ENCODE measurements around the gene LRRC37A. TPM values are rescaled to one million over a fixed set of nuclear protein-coding genes. Genes with fewer than 3 reads are reported as not detected.
A peak's percentile ranks its signal among the peaks of the same experiment; 100 is the strongest.
"Not testable (repeated sequence)": the region's sequence is repeated elsewhere in the genome, so short reads cannot be mapped to it uniquely, and the experiment has no call there.

Gene LRRC37A
- total RNA-seq (2014; rRNA removed; shearing (Covaris generic)), result 0.53 and 1.3 TPM in 2 replicates

DNA sequence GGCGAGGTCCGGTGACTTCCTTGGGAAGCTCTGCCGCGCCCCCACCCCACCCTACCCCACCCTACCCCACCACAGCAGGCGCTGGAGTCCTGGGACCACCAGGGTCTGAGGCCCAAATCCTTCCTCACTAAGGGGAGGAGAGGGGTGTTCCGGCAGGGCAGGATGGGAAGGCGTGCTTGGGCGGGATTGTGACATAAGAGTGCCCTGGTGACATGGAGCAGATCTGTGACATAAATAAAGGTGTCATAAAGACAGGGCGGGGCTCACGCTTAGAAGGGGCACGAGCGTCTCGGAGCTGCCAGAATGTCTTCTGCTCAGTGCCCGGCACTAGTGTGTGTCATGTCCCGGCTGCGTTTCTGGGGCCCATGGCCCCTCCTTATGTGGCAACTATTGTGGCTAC lies at the start of gene LRRC37A:
LRRC37A (plus strand) TSS at position 301 of the 400 bp plus-strand sequence; CDS start at position 304, 3 bp downstream.
- H3K4me3 ChIP-seq; H3K4me1 ChIP-seq (replicated peaks); H3K27me3 ChIP-seq (replicated peaks); DNase-seq (ENCODE audit: low read depth in 1 of 2, low spot score in 2 of 2); H3K27ac ChIP-seq; H3K36me3 ChIP-seq; H3K9me3 ChIP-seq (replicated peaks): not testable (repeated sequence)

DNA sequence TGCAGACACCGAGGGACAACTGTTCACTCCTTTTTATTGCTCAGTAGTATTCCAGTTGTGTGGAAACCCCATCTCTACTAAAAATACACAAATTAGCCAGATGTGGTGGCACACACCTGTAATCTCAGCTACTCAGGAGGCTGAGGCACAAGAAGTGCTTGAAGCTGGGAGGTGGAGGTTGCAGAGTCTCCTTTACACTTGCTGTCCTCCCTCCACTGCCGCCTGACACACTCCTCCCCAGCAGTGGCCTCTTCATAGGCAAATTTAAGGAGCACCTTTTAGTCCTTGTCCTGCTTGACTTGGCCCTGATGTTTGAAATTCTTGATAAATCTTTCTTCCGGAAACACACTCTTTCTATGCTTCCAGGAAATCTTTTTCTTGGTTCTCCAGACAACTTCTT lies 45.8 kb upstream of the LRRC37A start:
- H3K27ac ChIP-seq; H3K9me3 ChIP-seq (replicated peaks): not testable (repeated sequence)

GRCh38 chr17:46252804-46253203 lies 42.1 kb upstream of the LRRC37A start:
- H3K4me1 ChIP-seq (replicated peaks); H3K27ac ChIP-seq; H3K9me3 ChIP-seq (replicated peaks); H3K4me3 ChIP-seq; H3K36me3 ChIP-seq; DNase-seq (ENCODE audit: low read depth in 1 of 2, low spot score in 2 of 2); H3K27me3 ChIP-seq (replicated peaks): not testable (repeated sequence)

More for the DNA sequence above, 45.8 kb upstream of the LRRC37A start:
- not testable (repeated sequence) for H3K4me3 ChIP-seq; H3K4me1 ChIP-seq (replicated peaks); H3K36me3 ChIP-seq; H3K27me3 ChIP-seq (replicated peaks); DNase-seq (ENCODE audit: low read depth in 1 of 2, low spot score in 2 of 2)

- not testable (repeated sequence) for H3K4me1 ChIP-seq (replicated peaks); H3K36me3 ChIP-seq; H3K9me3 ChIP-seq (replicated peaks); H3K27me3 ChIP-seq (replicated peaks); H3K27ac ChIP-seq; H3K4me3 ChIP-seq
- DNase-seq (ENCODE audit: low read depth in 1 of 2, low spot score in 2 of 2), result peak; percentile 47 to 71
These were observed 41.2 kb upstream of the LRRC37A start for GRCh38 chr17:46253722-46254121.

GRCh38 chr17:46254215-46254614 lies 40.7 kb upstream of the LRRC37A start:
- H3K4me3 ChIP-seq; H3K36me3 ChIP-seq; H3K9me3 ChIP-seq (replicated peaks); H3K4me1 ChIP-seq (replicated peaks); H3K27ac ChIP-seq; H3K27me3 ChIP-seq (replicated peaks); DNase-seq (ENCODE audit: low read depth in 1 of 2, low spot score in 2 of 2): not testable (repeated sequence)

GRCh38 chr17:46256369-46256768 lies 38.6 kb upstream of the LRRC37A start:
- DNase-seq (ENCODE audit: low read depth in 1 of 2, low spot score in 2 of 2); H3K4me1 ChIP-seq (replicated peaks); H3K27ac ChIP-seq; H3K27me3 ChIP-seq (replicated peaks); H3K36me3 ChIP-seq; H3K9me3 ChIP-seq (replicated peaks); H3K4me3 ChIP-seq: not testable (repeated sequence)

DNA sequence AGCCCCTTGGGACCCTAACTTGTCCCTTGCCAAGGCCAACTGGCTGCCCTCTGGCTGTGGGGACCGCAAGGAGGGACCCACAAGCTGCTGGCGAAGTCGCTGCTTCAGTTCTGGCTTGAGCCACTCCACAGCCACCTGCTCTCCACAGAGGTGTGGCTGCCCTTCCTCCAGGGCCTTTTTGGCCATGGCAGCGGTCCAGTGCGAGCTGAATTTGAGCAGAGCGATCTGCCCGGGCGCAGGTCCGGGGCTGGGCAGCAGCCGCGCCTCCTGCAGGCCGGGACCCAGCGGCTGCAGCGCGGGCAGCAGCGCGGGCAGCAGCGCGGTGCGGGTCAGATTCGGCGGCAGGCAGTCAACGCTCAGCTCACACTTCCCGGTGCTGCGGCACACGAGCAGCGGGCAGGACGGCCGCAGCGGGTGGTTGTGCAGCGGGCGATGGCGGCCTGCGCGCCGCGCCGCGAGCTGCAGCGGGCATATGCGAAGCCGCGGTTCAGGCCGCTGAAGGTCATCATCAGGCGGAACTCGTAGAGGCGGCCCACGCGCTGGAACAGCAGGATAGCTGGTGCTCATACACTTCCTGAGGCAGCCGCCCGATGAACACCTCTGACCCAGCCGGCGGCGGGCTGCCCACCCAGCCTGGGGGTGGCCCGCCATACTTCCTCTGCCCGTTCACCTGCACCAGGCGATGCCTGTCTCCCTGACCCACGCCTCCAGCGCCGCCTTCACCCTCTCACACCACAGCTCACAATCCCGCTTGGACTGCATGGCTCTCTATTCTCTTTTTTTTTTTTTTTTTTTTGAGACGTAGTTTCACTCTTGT lies 34.9 kb upstream of the LRRC37A start:
- not testable (repeated sequence) for H3K9me3 ChIP-seq (replicated peaks); H3K27ac ChIP-seq; DNase-seq (ENCODE audit: low read depth in 1 of 2, low spot score in 2 of 2); H3K4me3 ChIP-seq; H3K27me3 ChIP-seq (replicated peaks); H3K36me3 ChIP-seq
- peaks cover 29% of the 10 kb centered on the region for H3K4me1 ChIP-seq (replicated peaks)

DNA sequence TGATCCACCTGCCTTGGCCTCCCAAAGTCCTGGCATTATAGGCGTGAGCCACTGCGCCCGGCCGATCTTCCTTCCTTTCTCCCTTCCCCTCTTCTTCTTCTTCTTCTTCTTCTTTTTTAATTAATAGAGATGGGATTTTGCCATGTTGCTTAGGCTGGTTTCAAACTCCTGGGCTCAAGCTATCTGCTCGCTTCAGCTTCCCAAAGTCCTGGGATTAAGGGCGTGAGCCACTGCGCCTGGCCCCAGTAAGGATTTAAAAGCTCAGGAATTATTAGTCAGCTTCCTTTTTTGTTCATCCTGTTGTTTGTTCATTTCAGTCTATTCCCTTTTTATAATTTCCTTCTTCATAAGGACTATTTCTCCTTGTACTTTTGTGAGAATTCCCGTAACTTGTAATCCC lies 32.7 kb upstream of the LRRC37A start:
- H3K4me1 ChIP-seq (replicated peaks), result peaks cover 49% of the 10 kb centered on the region
- H3K27me3 ChIP-seq (replicated peaks), result no peaks in the 10 kb centered on the region
- no peaks in the 10 kb centered on the region for H3K9me3 ChIP-seq (replicated peaks)
- H3K4me3 ChIP-seq, result no peak overlapping the region
- H3K36me3 ChIP-seq, result peaks cover 4% of the 10 kb centered on the region; the same call in 1 of the 2 replicates
- DNase-seq (ENCODE audit: low read depth in 1 of 2, low spot score in 2 of 2), result no peak
- H3K27ac ChIP-seq, result no peak overlapping the region

DNA sequence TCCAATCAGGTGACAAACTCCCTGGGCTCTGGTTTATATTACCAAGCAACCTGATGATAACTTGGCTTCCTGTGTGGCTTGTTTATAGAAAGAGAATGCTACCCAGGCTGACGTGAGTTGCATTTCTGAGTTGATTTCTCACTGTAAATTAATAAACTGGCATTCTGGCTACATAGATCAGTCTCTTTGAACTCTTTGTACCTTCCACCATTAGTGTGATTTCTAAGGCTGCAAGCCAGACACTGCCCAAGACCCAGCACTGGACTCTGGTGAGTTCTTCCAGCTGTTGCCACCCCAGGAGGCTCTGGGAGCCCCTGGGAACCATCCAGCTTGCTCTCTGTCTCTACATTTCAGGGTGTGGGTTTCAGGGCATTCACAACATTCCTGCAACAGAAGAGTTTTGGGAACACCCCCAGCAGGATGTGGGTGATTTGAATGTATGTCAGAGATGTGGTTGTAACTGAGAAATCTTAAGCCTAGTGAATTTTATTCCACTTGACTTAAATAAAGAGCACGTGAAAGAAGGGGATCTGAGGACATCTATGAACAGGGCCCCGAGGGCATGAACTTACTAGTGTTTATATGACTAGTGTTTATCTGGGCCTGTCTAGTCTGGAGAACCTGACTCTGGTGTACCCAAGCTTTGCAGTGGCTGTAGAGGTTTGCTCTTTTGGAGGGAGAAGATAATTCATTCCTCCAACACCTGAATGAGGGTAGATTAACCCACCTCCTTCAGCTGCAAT lies 30.3 kb upstream of the LRRC37A start:
- no peaks in the 10 kb centered on the region for H3K27me3 ChIP-seq (replicated peaks)
- no peak overlapping the region for H3K4me3 ChIP-seq
- H3K9me3 ChIP-seq (replicated peaks), result no peaks in the 10 kb centered on the region
- peaks cover 5% of the 10 kb centered on the region; the same call in 1 of the 2 replicates for H3K36me3 ChIP-seq
- peaks cover 52% of the 10 kb centered on the region for H3K4me1 ChIP-seq (replicated peaks)
- DNase-seq (ENCODE audit: low read depth in 1 of 2, low spot score in 2 of 2), result peak; percentile 80 to 97
- peak overlapping the region; percentile 95 for H3K27ac ChIP-seq

DNA sequence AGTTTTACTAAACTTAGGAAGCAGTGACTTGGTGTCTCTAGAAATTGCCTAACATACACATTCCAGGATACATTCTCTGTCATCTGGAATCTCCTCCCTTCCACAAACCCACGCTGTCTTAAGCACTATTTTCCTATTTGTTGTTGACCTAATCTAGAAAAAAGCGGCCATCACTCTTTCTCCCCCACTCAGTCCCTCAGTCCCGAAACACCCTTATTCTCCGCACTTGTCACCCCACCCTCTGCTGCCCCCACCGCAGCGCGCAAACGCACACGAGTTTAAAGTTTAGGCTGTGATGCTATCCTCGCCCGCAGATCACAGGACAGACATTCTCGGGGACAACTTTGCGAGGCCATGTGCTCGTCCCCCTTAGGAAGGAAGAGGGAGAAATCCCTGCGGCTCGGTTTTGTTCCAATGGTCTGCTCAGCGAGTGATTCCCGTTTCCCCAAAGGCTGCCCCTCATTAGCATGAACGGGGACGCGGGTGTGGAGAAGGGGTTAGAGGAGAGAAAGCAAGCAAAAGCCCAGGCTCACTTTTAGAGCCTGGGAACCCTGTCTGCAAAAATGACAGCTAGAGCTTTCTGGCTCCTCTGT lies 28.8 kb upstream of the LRRC37A start:
- DNase-seq (ENCODE audit: low read depth in 1 of 2, low spot score in 2 of 2), result peak in 1 of 2 experiments; percentile 34
- Histone ChIP-seq H3K4me1 (replicated peaks) (peaks cover 52% of the 10 kb centered on the region), H3K27ac (peak overlapping the region; percentile 95), H3K4me3 (peak overlapping the region; percentile 83)
- H3K27me3 ChIP-seq (replicated peaks); H3K9me3 ChIP-seq (replicated peaks); H3K36me3 ChIP-seq: not testable (repeated sequence)

GRCh38 chr17:46266656-46267544 lies 28.0 kb upstream of the LRRC37A start:
- Histone ChIP-seq H3K27ac (peak overlapping the region; percentile 74), H3K9me3 (replicated peaks) (no peaks in the 10 kb centered on the region), H3K4me3 (peak overlapping the region; percentile 83), H3K36me3 (peaks cover 5% of the 10 kb centered on the region; the same call in 1 of the 2 replicates), H3K27me3 (replicated peaks) (no peaks in the 10 kb centered on the region), H3K4me1 (replicated peaks) (peaks cover 52% of the 10 kb centered on the region)
- peak; percentile 89 to 90 for DNase-seq (ENCODE audit: low read depth in 1 of 2, low spot score in 2 of 2)

DNA sequence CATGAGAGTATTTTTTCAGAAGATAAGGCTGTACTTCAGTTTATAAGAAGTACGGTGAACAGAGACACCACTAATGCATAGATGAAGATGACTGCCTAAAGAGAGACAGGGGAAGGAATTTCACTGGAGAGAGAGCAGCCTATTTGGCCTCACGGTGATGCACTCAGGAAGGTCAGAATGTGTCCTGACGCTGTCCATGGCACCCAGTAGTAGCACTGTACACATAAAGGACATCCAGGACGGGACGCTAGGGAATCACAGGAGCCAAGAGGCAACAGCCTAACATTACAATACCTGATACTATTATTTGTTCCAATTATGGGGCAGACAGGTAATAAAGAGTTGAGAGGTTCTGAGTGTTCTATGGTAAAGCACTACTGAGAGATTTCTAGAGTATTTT lies 24.9 kb upstream of the LRRC37A start:
- Histone ChIP-seq H3K9me3 (replicated peaks) (no peaks in the 10 kb centered on the region), H3K4me1 (replicated peaks) (peaks cover 23% of the 10 kb centered on the region), H3K4me3 (no peak overlapping the region), H3K27me3 (replicated peaks) (no peaks in the 10 kb centered on the region), H3K27ac (no peak overlapping the region), H3K36me3 (peaks cover 5% of the 10 kb centered on the region; the same call in 1 of the 2 replicates)
- DNase-seq (ENCODE audit: low read depth in 1 of 2, low spot score in 2 of 2), result no peak

- H3K4me3 ChIP-seq, result no peak overlapping the region
- peaks cover under 1% of the 10 kb centered on the region; the same call in 1 of the 2 replicates for H3K9me3 ChIP-seq (replicated peaks)
- DNase-seq (ENCODE audit: low read depth in 1 of 2, low spot score in 2 of 2), result no peak
- no peaks in the 10 kb centered on the region for H3K36me3 ChIP-seq
- H3K4me1 ChIP-seq (replicated peaks), result no peaks in the 10 kb centered on the region
- H3K27me3 ChIP-seq (replicated peaks), result no peaks in the 10 kb centered on the region
- no peak overlapping the region for H3K27ac ChIP-seq
These were observed 21.2 kb upstream of the LRRC37A start for GRCh38 chr17:46273541-46274236.
